NCI-H1417 (cell line): Measurements from ENCODE around the gene MUSK.

Experiments used
- DNase-seq, 3 experiments: peaks; one replicate each; lab custom pipeline; 2025; lab: John Stamatoyannopoulos, UW

MUSK gene

GRCh38 chr9:110668570-110669167, at the start of gene MUSK:
MUSK (plus strand) TSS chr9:110668791; CDS start chr9:110668905, 114 bp downstream.
- DNase-seq = no peak

- no peak for DNase-seq
These were observed 48.8 kb upstream of the MUSK start for GRCh38 chr9:110619831-110620230.

GRCh38 chr9:110620726-110621125, 47.9 kb upstream of the MUSK start:
- DNase-seq = no peak

DNA sequence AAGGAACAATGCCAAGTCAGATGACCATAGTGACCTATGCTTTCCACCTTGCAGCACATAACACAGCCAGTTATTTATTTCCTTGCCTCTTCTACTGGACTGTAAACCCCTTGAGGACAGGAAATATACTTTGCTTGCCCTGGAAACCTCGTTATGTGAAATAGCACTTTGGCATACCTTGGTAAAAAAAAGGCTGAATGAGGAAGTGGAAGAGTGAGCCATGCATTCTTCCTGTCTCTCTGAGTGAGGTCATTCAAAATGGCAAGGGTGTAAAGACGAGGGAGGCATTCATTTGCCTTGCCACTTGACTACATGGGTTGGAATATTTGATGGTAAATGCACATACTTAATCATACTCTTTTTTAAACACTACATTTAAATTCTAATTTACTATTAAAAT, 46.2 kb upstream of the MUSK start:
- no peak for DNase-seq

GRCh38 chr9:110623462-110624025, 45.0 kb upstream of the MUSK start:
- peak; percentile 50 to 88 (median 56) for DNase-seq

- no peak for DNase-seq
These were observed 42.3 kb upstream of the MUSK start for GRCh38 chr9:110626101-110626829.

DNA sequence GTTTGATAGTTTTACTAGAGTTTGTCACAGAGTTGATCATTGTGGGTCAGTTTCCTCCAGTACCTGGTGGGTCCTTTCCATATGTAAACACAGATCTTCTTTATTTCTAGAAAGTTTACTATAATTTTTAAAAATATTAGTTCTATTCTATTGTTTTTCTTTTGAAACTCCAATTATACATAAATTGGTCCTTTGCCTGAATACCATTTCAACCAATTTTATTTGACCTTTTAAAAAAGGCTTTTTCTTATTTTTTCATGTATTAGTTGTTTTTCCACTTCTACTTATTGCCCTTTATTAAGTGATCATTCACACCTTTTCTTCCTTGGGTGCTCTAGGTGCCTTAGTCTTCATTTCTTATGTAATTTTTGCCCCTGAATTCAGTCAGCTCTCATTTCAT, 33.0 kb upstream of the MUSK start:
- DNase-seq = no peak

- DNase-seq = peak in 2 of 3 experiments; percentile 4 to 54
These were observed 30.1 kb upstream of the MUSK start for GRCh38 chr9:110638381-110638954.

DNA sequence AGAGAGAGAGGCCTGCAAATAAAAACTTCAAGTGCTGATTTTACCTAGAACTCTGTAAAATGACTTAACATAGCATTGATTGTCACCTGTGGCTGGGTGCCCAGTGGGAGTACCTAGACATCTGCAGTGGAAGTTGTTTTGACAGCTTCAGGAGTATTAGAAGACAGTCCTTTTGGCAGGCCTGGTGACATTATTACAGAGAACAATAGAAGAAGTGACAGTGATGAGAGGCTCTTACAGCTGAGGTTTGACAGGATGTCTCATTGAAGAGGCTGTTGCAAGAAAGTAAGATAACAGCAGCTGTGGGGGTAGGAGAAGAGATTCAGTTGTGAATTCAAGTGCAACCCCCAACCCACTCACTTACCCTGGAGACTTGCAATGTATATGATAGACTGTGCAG, 27.9 kb upstream of the MUSK start:
- DNase-seq = peak in 2 of 3 experiments; percentile 41 to 47

DNA sequence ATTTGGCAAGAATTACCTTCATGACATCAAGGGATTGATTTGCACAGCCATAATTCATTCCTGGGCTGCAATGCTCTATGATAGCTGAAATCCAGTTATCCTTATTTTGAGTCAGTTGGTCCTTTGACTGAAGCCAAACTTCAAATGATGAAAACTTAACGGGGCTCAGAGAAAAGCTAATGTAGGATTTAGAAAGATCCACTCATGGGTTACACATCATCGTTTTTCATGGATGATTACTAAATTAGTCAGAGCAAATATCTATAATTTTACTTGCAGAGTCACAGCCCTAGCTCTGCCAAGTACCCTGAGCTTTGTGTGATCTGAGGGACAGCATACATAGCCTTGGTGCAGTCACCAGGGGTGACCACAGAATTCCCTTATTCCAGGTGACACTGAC, 27.3 kb upstream of the MUSK start:
- no peak for DNase-seq

GRCh38 chr9:110648696-110649095, 19.9 kb upstream of the MUSK start:
- no peak for DNase-seq

GRCh38 chr9:110650261-110650660, 18.3 kb upstream of the MUSK start:
- no peak for DNase-seq

DNA sequence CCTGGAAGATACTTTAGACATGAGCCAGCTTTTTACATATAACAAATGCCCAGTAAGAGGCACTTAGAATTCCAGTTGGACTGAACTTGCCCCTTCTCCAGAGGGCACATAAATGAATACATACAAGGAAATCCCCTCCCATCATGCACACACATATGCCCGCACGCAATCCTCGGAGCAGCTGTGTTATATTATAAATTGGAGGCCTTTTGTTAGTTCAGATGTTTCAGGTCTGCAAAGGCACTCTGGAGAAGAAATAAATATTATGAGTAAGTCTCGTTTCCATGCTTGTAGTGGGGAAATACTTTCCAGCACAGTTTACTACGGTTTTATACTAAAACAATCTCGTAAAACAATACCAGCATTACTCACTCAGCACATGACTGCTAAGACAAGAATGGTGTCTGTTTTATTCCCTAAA, 17.6 kb upstream of the MUSK start:
- no peak for DNase-seq

DNA sequence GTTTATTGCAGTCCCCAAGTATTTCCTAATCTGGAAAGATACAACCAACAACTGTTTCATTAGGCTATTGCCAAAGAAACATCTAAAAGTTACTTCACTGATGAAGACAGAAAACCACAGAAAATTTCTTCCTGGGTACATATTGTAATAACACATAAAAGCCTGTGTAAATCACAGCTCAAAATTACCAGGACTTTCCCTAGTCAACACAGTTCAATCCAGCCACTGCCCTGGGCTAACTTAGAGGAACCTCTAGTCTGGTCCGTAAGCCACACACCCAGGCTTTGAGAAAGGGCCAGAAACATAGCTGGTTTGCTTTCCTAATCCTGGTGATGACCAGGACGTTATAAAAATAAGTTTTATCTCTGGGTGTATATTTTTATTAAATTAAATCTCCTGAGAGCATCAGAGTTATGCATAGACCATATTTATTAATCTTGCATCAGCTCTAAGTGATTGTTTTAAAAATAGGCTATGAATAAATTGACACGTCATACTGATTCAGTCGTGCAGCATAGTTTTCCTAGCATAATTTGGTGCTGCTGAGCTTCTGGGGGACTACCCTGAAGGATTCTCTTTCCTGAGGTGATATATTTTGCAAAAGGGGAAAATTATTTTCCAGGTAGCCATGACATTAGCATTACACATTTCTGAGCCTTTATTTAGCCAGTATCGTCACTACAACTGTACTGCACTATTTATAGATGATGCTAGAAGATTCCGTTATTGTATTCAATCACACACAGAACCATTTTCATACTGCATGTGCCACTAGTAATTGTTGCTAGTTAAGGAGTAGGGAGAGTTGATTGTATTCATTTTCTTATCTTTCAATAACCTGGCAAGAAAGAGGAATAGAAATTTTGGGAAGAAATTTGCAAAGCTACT, 12.6 kb upstream of the MUSK start:
- DNase-seq = no peak

DNA sequence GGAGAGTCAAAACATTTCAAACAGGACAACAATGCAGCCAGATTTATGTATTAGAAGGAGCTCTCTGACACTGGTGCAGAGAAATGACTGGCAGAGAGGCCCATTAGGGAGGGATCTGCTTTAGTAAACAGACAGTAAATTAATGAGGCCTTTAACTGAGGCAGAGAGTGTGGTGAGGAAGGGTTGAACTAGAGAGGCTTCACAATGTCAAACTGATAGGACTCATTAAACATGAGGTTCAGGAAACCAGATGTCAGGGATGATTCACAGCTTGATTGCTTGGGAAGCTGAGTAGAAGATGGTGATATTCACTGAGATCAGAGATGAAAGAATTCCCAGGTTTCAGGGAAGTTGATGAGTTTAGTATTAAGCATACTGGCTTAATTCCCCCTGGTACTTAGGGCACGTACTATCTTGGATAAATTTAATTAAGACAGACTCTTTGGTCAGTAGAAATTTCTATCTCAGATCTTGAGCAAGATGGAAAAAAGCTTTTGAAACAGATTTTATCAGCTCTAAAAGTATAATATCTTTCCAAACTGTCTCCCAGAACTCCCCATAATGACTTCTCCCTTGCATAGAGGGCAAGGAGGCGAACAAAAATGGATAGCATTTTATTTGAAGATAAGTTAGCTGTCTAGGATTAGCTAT, 8.6 kb upstream of the MUSK start:
- DNase-seq = peak in 1 of 3 experiments; percentile 49

DNA sequence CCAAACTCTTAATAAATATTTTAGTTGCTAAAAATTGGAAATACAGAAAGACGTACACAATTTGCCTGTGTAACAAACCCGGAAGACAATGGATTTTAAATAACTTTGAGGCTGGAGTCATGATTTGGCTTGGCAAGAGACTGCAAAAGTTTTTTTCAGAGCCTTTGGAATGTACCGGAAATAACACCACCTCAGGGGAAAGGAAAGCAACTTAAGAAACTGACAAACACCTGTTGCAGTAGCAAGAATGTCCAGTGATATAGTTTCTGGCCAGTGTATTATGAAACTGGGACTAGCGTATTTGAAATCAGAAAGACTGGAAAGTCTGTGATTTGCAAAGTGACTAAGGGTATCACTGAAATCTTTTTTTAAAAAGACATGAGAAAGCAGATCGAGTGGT, 842 bp downstream of the MUSK start:
- no peak for DNase-seq

DNA sequence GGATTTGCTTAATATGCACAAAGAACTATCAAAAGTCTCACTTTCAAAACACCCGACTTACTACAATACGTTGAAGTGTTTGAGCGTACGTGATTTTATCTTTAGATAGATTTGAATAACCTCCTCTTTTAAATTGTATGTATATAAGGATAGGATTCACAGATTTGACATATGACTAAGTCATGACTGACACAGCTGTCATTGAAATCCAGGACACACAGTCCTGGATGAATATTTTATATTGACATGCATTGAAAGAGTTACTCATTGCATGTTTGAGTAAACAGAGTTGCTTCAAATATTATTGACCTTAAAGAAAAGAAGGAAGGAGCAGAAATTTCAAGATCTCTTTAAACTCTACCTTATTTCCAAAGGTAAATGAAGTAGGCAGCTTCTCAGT, 3.3 kb downstream of the MUSK start:
- DNase-seq = no peak

DNA sequence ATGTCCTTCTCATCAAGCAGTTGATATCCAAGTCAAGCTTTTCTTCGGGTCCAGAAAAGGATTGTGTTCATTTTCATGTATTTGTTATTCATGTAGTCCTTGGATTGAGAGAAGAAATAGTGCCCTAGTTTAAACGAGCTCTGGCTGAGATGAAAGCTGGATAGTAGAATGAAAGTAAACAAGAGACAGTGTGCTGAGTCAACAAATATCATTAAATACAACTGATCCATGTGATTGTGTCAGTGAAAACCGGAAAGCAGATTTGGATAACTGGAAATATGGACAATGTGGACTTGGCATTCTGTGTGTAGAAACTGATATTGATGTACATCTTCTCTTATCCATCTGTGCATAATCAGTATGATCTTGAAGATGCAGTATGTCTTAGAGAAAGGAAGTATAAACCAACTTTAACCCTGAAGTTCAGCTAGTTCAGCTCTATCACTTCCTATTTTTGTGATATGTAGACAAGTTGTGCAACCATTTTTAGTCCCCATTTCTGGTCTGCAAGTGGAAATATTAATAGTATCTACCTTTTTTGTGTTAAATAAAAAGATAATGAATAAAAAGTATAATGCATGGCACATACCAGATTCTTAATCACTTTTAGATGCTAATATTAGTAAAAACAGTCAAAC, 4.4 kb downstream of the MUSK start:
- DNase-seq = peak in 1 of 3 experiments; percentile 54

DNA sequence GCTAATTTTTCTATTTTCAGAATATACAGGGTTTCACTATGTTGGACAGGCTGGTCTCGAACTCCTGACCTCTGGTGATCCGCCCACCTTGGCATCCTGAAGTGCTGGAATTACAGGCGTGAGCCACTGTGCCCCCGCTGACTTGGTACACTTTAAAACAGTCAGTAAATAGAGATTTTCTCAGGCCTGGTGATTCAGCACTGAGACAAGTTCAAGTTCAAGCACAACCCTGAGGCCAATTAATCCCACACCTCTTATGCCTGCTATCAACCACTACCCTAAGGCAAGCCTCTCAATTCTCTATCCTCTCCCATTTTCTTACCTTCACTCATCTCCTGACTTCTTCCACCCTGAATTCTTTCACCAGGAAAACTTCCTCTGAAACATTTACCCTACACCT, 18.9 kb downstream of the MUSK start:
- no peak for DNase-seq

DNA sequence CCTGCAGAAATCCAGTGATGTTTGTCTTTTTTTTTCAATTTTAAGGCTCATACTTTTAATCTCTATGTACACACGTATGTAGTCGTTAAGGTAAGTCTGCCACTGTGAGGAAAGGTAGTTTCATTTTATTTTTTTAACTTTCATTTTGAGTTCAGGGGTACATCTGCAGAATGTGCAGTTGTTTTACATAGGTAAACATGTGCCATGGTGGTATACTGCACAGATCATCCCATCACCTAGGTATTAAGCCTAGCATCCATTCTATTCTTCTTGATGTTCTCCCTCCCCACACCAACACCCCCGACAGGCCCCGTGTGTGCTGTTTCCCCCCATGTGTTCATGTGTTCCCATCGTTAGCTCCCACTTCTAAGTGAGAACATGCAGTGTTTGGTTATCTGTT, 19.7 kb downstream of the MUSK start:
- DNase-seq = peak in 1 of 3 experiments; percentile 26

GRCh38 chr9:110691002-110691549, 22.5 kb downstream of the MUSK start:
- DNase-seq = no peak
